ENCODE results near the gene ING1.
"Not testable (repeated sequence)": the region's sequence is repeated elsewhere in the genome, so short reads cannot be mapped to it uniquely, and the experiment has no call there.

The ING1 gene

GRCh38 chr13:110695774-110696173, 17.7 kb upstream of the ING1 start:
- DNase-seq: not testable (repeated sequence)

- DNase-seq: no peak
Measured at GRCh38 chr13:110696776-110697175, 16.7 kb upstream of the ING1 start.

- DNase-seq: no peak
Measured at GRCh38 chr13:110697842-110698241, 15.7 kb upstream of the ING1 start.

- no peak for DNase-seq
Measured at GRCh38 chr13:110698689-110699088, 14.8 kb upstream of the ING1 start.

GRCh38 chr13:110699148-110700145, 14.1 kb upstream of the ING1 start:
- no peak for DNase-seq

GRCh38 chr13:110700186-110700585, 13.3 kb upstream of the ING1 start:
- no peak for DNase-seq

- DNase-seq: no peak
Measured at GRCh38 chr13:110700641-110701040, 12.9 kb upstream of the ING1 start.

- not testable (repeated sequence) for DNase-seq
Measured at GRCh38 chr13:110701061-110701460, 12.4 kb upstream of the ING1 start.

- no peak for DNase-seq
Measured at GRCh38 chr13:110702089-110702488, 11.4 kb upstream of the ING1 start.

GRCh38 chr13:110702591-110703526, 10.6 kb upstream of the ING1 start:
- DNase-seq: no peak

GRCh38 chr13:110705356-110705825, 8.1 kb upstream of the ING1 start:
- DNase-seq: peak in 1 of 5 experiments; percentile 6

- DNase-seq: peak; percentile 84 to 97 (median 92)
Measured at GRCh38 chr13:110705826-110706569, 7.5 kb upstream of the ING1 start, which contains the start of gene CARS2. Gene CARS2 (minus strand): TSS chr13:110706116. CDS start chr13:110706093, 23 bp downstream.

GRCh38 chr13:110706570-110707372, 6.7 kb upstream of the ING1 start:
- DNase-seq: no peak

GRCh38 chr13:110712081-110712848, 1.2 kb upstream of the ING1 start:
- peak; percentile 74 to 91 (median 77) for DNase-seq

GRCh38 chr13:110712849-110713641, 455 bp upstream of the ING1 start:
- DNase-seq: peak; percentile 96 to 100 (median 99)

GRCh38 chr13:110713981-110714796, 689 bp downstream of the ING1 start:
- peak; percentile 50 to 84 (median 63) for DNase-seq

- DNase-seq: peak in 3 of 5 experiments; percentile 8 to 48 (median 16)
Measured at GRCh38 chr13:110714797-110715394, 1.4 kb downstream of the ING1 start.
